ENCODE results near the gene FAM124A. TPM values are rescaled to one million over a fixed set of nuclear protein-coding genes. Genes with fewer than 3 reads are reported as not detected.

Gene FAM124A
- total RNA-seq, 1 experiment from 2014 or later = 1.1 TPM

GRCh38 chr13:51227404-51227803 is 5.2 kb downstream of the FAM124A start:
- ChIA-PET POLR2A (no interaction called here), CTCF (no interaction called here)
- H3K27me3 ChIP-seq (ENCODE audit: control insufficient read depth, insufficient read depth, low read length) = no peaks in the 10 kb centered on the region
- no peaks in the 10 kb centered on the region for H3K36me3 ChIP-seq (ENCODE audit: control insufficient read depth, insufficient read depth, low read length)
- no peak overlapping the region for H3K4me3 ChIP-seq (ENCODE audit: low read depth in 2 of 2, low read length in 2 of 2)
- no peaks in the 10 kb centered on the region for H3K9me3 ChIP-seq (ENCODE audit: control insufficient read depth, insufficient read depth, low read depth, low read length)
- no peaks in the 10 kb centered on the region for H3K4me1 ChIP-seq (ENCODE audit: control insufficient read depth, insufficient read depth, low read length)
- BruUV-seq (replicated peaks) = no TSS peak
- no peak for ATAC-seq
- intact Hi-C loops (cut with micrococcal nuclease; ENCODE audit: unreplicated experiment) (no loop called here), in situ Hi-C loops (cut with HindIII; ENCODE audit: low pct_unique_long_range_greater_than_20kb, low sequenced_read_pairs) (no loop called here)
- no peak for DNase-seq (ENCODE audit: low read depth, low spot score)
- TF ChIP-seq POLR2AphosphoS5 (IDR thresholded peaks at IDR 0.05; ENCODE audit: low read depth, low read length) (no peak), TCF7L2 (IDR thresholded peaks at IDR 0.05; ENCODE audit: low read depth, low read length) (no peak), REST (IDR thresholded peaks at IDR 0.05; ENCODE audit: insufficient read depth in 1 of 2, low read depth in 2 of 2, low read length in 1 of 2) (no peak), SIN3A (IDR thresholded peaks at IDR 0.05; ENCODE audit: borderline replicate concordance, insufficient read depth, low read depth, low read length) (no peak), CTCF (IDR thresholded peaks at IDR 0.05) (no peak)
- no peak overlapping the region for H3K27ac ChIP-seq (ENCODE audit: low read length)

GRCh38 chr13:51229101-51229719 is 7.0 kb downstream of the FAM124A start:
- ATAC-seq = no peak
- CTCF ChIA-PET = interaction anchor here (0.5 kb wide), 1 partner anchor 307 kb away, joined by 7 read pairs; no protein-coding TSS in a partner anchor
- POLR2A ChIA-PET = no interaction called here
- Histone ChIP-seq H3K4me3 (ENCODE audit: low read depth in 2 of 2, low read length in 2 of 2) (no peak overlapping the region), H3K36me3 (ENCODE audit: control insufficient read depth, insufficient read depth, low read length) (no peaks in the 10 kb centered on the region), H3K27me3 (ENCODE audit: control insufficient read depth, insufficient read depth, low read length) (no peaks in the 10 kb centered on the region), H3K4me1 (ENCODE audit: control insufficient read depth, insufficient read depth, low read length) (no peaks in the 10 kb centered on the region), H3K9me3 (ENCODE audit: control insufficient read depth, insufficient read depth, low read depth, low read length) (no peaks in the 10 kb centered on the region), H3K27ac (ENCODE audit: low read length) (no peak overlapping the region)
- in situ Hi-C loops (cut with HindIII; ENCODE audit: low pct_unique_long_range_greater_than_20kb, low sequenced_read_pairs) = no loop called here
- no peak for TF ChIP-seq SIN3A (IDR thresholded peaks at IDR 0.05; ENCODE audit: borderline replicate concordance, insufficient read depth, low read depth, low read length)
- no peak for TF ChIP-seq TCF7L2 (IDR thresholded peaks at IDR 0.05; ENCODE audit: low read depth, low read length)
- TF ChIP-seq POLR2AphosphoS5 (IDR thresholded peaks at IDR 0.05; ENCODE audit: low read depth, low read length) = no peak
- TF ChIP-seq CTCF (IDR thresholded peaks at IDR 0.05) = no peak
- TF ChIP-seq REST (IDR thresholded peaks at IDR 0.05; ENCODE audit: insufficient read depth in 1 of 2, low read depth in 2 of 2, low read length in 1 of 2) = no peak
- BruUV-seq (replicated peaks) = no TSS peak
- intact Hi-C loops (cut with micrococcal nuclease; ENCODE audit: unreplicated experiment) = no loop called here
- DNase-seq (ENCODE audit: low read depth, low spot score) = no peak

Data from Panc1 (cell line).